GM19324 (cell line): ENCODE data around the gene ECSCR.

Experiments used
- ATAC-seq: cut with Tn5 transposase; IDR thresholded peaks from one replicate; pipeline ENCODE4 v1.9.1; 2021; ENCODE audit warnings: mild to moderate bottlenecking, moderate library complexity; ENCODE audit not compliant: unreplicated experiment, low FRiP score

The ECSCR gene

GRCh38 chr5:139474890-139475791 lies 12.6 kb upstream of the ECSCR start:
- ATAC-seq: no peak

GRCh38 chr5:139473565-139473964 lies 11.0 kb upstream of the ECSCR start:
- ATAC-seq: no peak

DNA sequence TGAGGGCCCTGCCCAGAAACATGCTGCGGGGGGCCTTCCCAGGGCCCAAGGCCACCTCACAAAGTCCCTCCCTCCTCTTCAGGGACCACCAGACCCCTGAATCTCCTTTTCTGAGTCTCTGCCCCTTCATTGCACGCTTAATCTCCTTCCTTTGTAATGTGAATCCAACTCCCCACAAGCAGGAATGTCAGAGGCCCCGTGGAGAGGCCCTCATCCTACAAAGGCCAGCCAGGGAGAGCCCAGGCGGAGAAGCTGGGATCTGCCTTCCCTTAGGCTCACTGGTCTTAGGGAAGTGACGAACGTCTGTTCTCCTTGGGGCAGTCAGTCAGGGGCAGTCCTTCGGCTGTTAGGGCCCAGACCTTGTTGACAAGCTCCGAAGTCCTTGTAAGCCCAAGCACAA lies 10.6 kb upstream of the ECSCR start:
- no peak for ATAC-seq

- no peak for ATAC-seq
Observed at GRCh38 chr5:139472386-139473030, 10.0 kb upstream of the ECSCR start.

GRCh38 chr5:139470821-139471300 lies 8.3 kb upstream of the ECSCR start, which contains the start of gene SMIM33:
SMIM33 (plus strand) TSS chr5:139471004; CDS start chr5:139471122, 118 bp downstream.
- no peak for ATAC-seq

DNA sequence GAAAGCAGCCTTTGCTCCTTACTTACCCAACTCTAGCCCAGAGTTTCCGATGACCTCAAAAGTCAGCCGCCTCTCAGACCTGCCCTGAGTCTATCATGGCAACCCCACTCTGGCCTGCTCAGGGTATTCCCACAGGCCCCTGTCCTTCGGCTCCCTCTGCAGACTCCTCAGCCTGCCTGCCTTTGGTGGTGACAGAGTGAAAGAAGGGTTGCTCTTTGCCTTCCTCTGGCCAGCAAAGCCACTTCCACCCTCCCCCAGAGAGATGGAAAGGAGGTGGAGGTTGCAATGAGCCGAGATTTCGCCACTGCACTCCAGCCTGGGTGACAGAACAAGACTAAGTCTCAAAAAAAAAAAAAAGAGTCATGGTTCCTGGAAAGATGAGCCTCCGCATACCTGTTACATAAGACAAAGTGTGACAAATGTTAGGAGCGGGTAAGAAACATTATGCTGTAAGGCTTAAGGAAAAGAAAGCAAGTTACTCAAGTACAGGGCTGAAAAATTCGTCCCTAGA lies 5.9 kb upstream of the ECSCR start:
- no peak for ATAC-seq

- no peak for ATAC-seq
Observed at GRCh38 chr5:139461698-139462097, 845 bp downstream of the ECSCR start.

- ATAC-seq: no peak
Observed at GRCh38 chr5:139461176-139461575, 1.4 kb downstream of the ECSCR start.

DNA sequence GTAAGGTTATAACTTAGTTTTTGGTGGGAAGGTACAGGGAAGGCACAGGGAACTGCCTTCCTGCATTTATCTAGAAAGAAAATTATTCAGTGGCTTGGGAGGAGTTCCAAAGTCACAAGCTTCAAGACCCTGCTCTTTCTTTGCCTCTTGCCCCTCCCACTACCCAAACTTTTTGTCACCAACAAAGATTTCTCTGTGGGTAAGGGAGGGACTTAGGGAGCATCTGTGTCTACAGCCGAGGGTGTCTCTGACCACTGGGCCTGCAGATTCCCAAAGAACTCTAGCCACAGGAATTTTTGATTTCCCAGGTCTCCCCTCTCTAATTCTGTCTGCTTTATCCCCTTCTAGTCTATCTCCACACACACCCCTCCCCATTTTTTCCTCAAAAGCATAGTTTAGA lies 2.1 kb downstream of the ECSCR start:
- ATAC-seq: no peak

- no peak for ATAC-seq
Observed at GRCh38 chr5:139459451-139459934, 3.0 kb downstream of the ECSCR start.

GRCh38 chr5:139458580-139459407 lies 3.7 kb downstream of the ECSCR start:
- ATAC-seq: no peak

DNA sequence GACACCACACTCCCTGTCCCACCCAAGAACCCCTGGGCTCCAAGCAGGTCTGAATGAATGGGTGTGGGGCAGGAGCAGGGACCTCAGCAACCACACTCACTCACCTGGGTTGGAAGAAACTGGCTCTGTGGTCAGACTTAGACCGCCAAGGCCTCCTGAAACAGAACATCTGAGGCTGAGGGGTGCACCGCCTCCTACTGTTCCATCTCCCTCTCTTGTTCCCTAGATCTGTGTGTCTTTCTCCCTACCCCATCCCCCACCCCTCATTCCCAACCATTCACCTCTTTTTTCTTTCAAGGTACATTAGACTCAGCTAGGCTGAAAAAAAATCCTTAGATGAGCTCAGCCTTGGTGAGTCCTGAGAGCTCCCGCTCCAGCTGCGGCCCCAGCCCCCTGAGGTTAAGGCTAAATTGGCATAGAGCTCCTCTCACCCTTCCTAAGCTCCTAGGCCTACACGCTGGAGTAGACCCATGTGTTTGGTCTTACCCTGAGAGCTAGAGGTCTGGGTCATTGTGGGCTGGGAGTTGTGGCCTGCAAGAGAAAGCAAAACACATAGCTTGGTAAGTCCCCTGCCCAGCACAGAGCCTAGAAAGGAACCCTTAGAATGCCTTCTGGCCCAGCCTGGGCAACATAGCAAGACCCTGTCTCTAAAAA lies 4.8 kb downstream of the ECSCR start:
- no peak for ATAC-seq

DNA sequence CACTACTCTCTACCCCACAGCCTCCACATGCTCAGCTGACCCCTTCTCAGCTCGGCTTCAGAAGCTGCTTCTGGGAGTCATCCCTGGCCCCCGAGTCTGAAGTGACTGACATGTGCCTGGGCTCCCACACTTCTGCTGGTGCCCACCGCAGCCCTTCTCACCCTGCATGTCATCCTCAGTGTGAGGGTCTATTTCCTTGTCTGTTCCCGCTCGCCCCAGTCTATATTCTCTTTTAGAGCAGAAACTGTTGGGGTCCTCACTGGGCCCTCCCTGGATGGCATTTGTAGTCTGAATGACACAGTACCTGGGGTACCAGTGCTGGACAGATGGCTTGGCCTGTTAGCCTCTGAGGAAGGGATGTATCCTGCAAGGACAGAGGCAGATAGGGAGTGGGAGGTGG lies 5.3 kb downstream of the ECSCR start:
- no peak for ATAC-seq

DNA sequence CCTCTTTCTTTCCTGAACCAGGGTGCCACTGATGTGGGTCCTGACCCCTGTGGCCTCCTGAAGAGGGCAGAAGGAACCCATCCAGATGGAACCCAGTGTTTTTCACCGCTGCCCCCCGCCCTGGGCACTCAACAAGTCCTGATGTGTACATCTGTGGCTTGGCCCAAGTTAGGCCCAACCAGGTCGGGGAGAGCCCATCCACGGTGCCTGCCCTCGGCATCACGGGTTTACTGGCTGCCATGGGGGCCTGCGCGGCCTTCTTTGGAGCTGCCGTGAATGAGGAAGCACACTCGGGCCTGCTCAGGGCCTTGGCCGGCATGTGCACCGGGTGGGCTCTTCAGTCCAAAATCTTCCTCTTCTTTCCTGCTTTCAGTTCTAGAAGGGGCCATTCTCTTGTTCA lies 5.8 kb downstream of the ECSCR start:
- no peak for ATAC-seq

GRCh38 chr5:139454568-139455290 lies 7.8 kb downstream of the ECSCR start:
- ATAC-seq: no peak

DNA sequence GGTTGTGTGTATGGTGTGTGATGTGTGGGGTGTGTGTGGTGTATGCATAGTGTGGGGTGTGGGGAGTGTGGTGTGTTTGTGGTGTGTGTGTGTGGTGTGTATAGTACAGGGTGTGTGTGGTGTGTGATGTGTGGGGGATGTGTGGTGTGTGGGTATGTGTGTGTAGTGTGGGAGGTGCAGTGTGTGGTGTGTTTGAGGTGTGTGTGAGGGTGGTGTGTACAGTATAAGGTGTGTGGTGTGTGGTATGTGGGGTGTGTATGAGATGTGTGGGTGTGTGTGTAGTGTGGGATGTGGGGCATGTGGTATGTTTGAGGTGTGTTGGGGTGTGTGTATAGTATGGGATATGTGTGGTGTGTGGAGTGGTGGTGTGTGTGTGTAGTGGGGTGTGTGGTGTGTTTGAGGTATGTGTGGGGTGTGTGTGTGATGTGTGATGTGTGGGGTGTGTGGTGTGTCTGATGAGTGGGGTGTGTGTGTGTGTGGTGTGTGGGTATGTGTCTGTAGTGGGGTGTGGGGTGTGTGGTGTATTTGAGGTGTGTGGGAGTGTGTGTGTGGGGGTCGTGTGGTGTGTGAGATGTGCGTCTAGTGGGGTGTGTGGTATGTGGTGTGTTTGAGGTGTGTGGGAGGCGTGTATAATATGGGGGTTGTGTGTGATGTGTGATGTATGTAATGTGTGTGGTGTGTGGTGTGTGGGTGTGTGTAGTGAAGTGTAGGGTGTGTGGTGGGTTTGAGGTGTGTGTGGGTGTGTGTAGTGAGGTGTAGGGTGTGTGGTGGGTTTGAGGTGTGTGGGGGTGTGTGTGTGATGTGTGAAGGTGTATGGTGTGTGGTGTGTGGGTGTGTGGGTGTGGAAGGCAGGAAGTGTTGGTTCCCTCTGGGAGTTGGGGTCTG lies 8.6 kb downstream of the ECSCR start:
- ATAC-seq: no peak

DNA sequence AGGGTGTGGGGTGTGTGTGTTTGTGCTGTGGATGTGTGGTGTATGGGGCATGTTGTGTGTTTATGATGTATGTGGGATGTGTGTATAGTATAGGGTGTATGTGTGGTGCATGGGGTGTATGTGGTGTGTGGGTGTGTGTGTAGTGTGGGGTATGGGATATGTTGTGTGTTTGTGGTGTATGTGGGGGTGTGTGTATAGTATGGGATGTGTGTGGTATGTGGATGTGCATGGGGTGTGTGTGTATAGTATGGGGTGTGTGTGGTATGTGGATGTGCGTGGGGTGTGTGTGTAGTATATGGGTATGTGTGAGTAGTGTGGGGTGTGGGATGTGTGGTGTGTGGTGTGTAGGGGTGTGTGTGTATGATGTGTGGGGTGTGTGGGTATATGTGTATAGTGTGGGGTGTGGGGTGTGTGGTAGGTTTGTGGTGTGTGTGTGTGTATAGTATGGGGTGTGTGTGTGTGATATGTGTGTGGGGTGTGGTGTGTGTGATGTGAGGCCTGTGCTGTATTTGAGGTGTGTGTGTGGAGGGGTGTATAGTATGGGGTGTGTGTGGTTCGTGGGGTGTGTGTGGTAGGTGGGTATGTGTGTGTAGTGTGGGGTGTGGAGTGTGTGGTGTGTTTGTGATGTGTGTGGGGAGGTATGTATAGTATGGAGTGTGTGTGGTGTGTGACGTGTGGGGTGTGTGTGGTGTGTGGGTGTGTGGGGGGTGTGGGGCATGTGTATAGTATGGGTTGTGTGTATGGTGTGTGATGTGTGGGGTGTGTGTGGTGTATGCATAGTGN lies 10.5 kb downstream of the ECSCR start:
- no peak for ATAC-seq

- no peak for ATAC-seq
Observed at GRCh38 chr5:139451176-139451575, 11.4 kb downstream of the ECSCR start.
